GM12892 (cell line): ENCODE data around the gene HES3.

ENCODE experiments used
- DNase-seq: peaks from one replicate; pipeline ENCODE4 v3.0.0; 2011; ENCODE audit not compliant: insufficient read length
- FAIRE-seq: peaks from 2 replicates; lab custom pipeline; 2011; peaks lifted over from hg19 to GRCh38; lab: Jason Lieb, UNC
- POLR2A ChIP-seq: IDR thresholded peaks from 2 replicates; pipeline ENCODE4 v1.6.1; 2011; ENCODE audit warnings: low read depth, low read length, control low read depth
- POLR2AphosphoS5 ChIP-seq: IDR thresholded peaks from 2 replicates; pipeline ENCODE4 v1.6.1; 2011; ENCODE audit warnings: low read depth, low read length, control low read depth
- TAF1 ChIP-seq: IDR thresholded peaks from 2 replicates; pipeline ENCODE4 v1.6.1; 2011; ENCODE audit warnings: low read depth, mild to moderate bottlenecking, control low read depth, low read length, borderline replicate concordance

HES3 gene

GRCh38 chr1:6294080-6294889, 50.3 kb downstream of the HES3 start:
- no peak for FAIRE-seq
- DNase-seq: no peak
- no peak for TF ChIP-seq POLR2AphosphoS5

- no peak for FAIRE-seq
- TF ChIP-seq POLR2AphosphoS5 (no peak), POLR2A (no peak), TAF1 (no peak)
- no peak for DNase-seq
These were observed 51.0 kb downstream of the HES3 start for GRCh38 chr1:6294890-6295556.
